Activated naive CD4-positive, alpha-beta T cell (primary cell): Measurements from ENCODE around the gene SLC12A6.
"Not testable (repeated sequence)": the region's sequence is repeated elsewhere in the genome, so short reads cannot be mapped to it uniquely, and the experiment has no call there.

Experiments used
- DNase-seq, 4 experiments: peaks; one replicate each; lab custom pipeline; 2025; lab: John Stamatoyannopoulos, UW

Gene SLC12A6

GRCh38 chr15:34337557-34338306, at the start of gene SLC12A6:
SLC12A6 (minus strand) TSS chr15:34337781; CDS start chr15:34336680, 1,101 bp downstream.
- peak; percentile 68 to 90 (median 82) for DNase-seq

DNA sequence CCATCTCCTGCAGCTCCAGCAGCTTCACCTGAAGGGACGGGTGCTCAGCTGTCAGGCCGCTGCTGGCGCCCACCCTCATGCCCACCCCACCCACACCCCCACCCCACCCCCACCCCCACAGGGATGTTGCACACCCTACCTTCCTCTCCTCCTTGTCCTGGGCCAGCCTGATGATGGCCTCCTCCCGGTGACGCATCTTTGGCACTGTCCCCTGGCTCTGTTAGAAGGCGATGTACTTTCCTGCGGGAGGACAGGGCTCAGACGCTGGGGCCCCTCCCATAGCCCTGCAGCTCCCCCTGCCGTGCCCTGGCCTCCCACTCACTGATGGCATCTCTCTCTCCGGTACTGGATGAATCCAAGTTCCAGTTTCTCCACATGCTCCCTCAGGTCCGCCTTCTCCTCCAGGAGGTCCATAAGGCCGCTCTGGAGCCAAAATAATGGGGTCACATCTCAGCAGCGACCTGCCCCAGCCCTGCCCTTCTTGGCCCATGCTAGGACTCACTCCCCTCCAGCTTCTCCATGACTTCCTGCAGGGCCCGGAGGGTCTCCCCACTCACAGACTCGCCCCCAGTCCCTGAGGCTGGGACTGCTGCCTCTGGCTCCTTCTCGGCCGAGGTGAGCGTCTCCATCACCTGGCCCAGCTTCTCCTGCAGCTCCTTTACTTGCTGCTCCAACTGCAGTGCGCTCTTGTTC, 44.4 kb upstream of the SLC12A6 start:
- not testable (repeated sequence) for DNase-seq

DNA sequence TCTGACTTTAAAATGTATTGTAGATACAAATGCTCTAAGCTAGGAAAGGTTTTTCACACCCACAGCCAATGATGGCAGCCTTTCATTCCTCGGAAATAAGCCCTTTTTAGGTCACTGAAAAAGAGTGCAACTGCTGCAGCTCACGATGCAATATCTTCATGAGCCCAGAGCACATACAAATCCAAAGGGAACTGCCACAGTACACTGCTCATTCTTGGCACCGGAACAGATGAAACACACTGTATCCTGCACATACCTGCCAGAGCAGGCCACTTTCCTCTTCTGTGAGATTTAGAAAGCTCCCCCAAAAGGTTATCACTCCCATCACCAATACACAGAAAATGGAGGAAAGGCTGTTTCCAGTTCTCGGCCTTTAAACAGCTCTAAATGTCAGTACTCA, 42.9 kb upstream of the SLC12A6 start:
- not testable (repeated sequence) for DNase-seq

DNA sequence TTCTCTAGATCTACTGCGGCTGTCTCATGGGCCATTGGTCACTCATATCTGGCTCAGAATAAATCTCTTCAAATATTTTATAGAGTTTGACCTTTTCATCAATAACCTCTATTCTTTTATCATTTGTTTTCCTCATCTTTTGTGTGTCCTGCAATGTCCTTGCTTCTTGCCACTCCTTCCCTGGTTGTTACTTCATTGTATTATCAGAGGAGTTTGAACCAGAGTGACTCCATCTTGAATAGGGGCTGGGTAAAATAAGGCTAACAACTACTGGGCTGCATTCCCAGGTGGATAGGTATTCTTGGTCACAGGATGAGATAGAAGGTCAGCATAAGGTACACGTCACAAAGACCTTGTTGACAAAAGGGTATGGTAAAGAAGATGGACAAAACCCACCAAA, 39.3 kb upstream of the SLC12A6 start:
- DNase-seq = no peak

- not testable (repeated sequence) for DNase-seq
Measured at GRCh38 chr15:34375541-34375940, 38.0 kb upstream of the SLC12A6 start.

GRCh38 chr15:34374816-34375215, 37.2 kb upstream of the SLC12A6 start:
- no peak for DNase-seq

DNA sequence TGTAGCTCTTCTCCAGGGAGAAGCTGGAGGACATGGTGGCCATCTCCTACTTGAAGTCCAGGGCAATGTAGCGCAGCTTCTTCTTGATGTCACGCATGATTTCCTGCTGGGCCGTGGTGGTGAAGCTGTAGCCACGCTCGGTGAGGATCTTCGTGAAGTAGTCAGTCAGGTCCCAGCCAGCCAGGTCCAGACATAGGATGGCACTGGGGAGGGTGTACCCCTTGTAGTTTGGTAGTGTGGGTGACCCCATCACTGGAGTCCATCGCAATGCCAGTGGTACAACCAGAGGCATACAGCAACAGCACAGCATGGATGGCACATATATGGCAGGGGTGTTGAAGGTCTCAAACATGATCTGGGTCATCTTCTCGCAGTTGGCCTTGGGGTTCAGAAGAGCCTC, 36.4 kb upstream of the SLC12A6 start:
- no peak for DNase-seq

- DNase-seq = no peak
Measured at GRCh38 chr15:34370643-34371042, 33.1 kb upstream of the SLC12A6 start.

- DNase-seq = no peak
Measured at GRCh38 chr15:34370129-34370528, 32.5 kb upstream of the SLC12A6 start.

DNA sequence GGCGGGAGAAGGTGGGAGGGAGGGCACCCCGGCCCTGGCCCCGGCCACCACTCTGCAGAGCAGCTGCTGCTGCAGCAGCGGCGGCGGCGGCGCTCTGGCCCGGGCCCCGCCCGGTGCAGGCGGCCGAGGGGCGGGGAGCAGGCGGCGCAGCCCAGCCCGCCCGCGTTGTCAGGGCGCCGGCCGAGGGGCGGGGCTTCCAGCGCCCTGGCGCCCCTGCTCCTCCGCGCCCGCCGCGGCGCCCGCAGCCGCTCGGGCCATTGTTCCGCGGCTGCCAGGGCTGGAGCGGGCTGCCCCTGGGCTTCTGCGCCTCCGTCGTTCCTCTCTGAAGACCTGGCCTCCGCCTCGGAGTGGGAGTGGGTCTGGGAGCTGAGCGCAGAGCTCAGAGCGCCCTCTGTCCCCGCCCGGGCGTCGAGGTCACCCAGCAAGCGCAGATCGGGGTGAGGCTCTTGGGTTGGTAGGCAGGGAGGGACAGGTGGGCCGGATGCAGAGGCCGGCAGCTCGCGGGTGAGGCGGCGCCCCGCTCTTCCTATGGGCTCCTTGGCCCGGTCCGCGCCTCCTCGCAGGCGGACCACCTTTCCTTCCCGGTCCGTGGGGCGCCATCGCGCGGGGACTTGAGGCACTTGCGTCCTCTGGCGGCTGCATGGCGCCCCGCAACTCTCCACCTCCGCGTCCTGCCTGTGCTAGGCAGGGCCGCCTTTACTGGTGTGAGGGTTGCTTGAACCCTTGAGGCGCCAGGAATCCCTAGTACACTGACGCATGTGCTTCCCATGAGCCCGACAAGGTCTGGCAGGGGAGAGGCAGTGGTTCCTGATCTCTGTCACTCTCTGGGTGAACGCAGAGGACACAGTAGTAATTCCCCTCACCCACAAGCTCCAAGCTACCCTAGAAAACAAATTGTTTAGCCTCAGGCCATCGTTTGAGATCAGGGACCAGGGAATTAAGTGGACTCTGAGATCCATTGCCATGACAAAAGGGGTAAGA, 29.8 kb upstream of the SLC12A6 start, which contains the start of gene LPCAT4:
TSS of gene LPCAT4 (minus strand) at position 96 of the 981 bp plus-strand sequence. CDS start 96 bp downstream, outside the sequence.
- DNase-seq = peak; percentile 66 to 87 (median 75)

DNA sequence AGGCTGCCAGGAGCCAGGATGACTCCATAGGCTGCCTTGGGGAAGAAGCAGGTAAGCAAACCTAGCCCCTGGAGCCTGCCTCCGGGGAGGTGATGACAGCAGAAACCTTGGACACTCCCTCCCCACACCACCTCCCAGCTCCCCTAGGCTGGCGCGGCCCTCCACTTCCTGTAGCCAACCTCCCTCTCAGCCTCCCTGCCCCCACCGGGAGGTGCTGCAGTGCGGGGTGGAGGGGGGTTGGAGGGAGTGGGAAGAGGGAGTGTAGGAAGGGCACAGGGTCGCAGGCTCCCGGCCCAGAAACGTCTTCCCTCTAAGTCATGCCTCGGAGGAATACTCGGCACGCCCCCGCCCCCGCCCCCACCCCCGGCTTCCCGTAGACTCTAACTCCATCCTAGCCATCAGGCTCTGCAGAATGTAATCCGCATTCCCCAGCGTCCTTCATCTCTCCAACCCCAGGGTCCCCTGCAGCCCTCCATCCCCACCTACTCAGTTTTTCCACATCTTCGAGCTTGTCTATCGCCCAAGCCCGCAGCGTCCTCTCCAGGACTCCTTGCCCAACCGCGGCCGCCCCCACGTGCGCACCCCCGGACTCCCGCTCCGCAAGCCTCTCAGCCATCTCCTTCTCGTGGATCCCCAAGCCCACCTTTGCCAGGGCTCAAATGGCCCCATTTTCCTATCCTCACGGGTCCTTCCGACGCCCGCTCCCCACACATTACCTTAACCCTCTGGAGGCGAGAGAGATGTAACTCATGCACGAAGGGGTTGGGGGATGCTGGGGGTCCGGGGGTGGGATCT, 28.9 kb upstream of the SLC12A6 start:
- peak in 2 of 4 experiments; percentile 15 to 35 for DNase-seq

- DNase-seq = no peak
Measured at GRCh38 chr15:34365836-34366235, 28.3 kb upstream of the SLC12A6 start.

DNA sequence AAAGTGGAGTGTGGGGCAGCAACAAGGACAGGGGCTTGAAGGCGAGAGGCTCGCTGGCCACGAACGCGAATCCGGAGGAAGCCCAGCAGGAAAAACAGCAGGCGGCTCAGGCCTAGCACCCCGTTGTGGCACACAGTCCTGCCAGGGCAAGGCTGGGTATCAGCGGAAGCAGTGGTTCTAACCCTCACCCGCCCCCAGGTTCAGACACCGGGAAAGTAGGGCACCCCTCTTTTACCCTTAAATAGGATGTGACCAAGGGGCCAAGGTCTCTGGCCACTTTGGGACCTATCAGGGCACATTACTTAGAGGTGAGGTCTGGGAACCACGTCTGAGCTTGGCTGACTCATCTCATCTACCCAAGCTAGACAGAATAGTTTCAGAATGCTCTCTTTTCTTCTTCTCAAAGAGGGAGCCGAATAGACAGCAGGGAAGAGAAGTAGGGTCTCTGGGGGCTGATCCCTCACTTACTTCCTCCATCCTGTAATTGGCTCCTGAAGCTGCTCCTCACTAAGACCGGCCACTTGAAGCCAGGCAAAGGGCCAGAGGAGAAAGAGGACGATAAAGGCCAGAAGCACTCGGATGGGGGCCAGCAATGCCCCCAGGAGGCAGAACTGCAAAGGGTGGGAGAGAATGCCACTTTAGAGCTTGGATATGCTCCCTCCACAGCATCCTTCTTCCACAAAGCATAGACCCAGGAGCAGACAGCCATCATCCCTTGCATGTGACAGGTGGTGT, 27.7 kb upstream of the SLC12A6 start:
- DNase-seq = no peak

DNA sequence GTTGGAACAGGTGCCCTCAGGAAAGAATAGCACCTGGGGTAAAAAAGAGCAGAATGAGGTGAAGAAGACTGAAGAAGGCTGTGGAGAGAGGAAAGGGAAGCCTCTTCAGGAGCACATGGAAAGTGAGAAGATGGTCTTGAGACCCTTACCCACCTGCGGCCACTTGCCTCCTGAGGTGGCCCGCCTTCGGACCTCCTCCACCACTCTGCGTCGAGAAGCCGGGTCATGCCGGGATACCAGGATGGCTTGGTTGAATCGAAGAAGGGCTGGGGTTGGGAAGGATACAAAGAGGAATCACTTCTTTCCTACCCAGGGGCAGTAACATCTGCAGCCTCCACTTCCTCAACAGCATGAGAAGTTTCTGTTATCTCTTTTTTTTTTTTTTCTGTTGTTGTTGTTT, 26.5 kb upstream of the SLC12A6 start:
- DNase-seq = no peak

DNA sequence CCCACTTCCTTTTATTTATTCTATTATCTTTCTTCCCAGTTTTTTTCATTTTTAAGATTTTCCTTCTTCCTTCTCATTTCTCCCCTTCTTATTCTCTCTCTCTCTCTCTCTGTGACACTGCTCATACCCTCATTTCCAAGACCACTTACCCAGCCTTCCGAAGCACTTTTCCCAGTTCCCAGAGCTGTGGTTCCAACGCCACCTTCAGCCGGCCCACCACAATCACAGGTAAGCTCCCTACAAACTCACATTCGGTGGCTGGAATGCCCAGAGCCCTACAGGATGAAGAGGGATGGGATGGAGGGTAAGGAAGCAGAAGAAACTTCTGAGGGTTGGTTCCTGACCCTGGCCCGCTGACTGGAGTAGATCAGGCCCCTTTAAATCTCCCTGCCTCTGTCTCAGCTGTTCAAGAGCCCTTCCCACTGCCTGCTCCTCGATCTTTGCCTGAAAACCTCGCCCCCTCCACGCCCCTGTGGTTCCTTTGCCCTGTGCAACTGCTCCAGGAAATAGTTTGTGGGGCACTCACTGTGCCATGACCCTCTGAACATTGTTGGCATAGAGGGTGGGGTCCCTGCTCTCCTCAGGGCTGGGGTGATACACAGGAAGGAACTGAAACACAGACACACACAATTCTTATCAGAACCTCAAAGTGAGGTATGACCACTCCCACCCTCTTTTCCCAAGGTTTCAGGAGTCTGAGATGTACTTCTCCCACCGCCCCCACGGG, 24.6 kb upstream of the SLC12A6 start:
- no peak for DNase-seq

GRCh38 chr15:34361278-34361677, 23.7 kb upstream of the SLC12A6 start:
- DNase-seq = no peak

- no peak for DNase-seq
Measured at GRCh38 chr15:34360298-34360697, 22.7 kb upstream of the SLC12A6 start.

GRCh38 chr15:34359416-34359815, 21.8 kb upstream of the SLC12A6 start:
- DNase-seq = no peak

DNA sequence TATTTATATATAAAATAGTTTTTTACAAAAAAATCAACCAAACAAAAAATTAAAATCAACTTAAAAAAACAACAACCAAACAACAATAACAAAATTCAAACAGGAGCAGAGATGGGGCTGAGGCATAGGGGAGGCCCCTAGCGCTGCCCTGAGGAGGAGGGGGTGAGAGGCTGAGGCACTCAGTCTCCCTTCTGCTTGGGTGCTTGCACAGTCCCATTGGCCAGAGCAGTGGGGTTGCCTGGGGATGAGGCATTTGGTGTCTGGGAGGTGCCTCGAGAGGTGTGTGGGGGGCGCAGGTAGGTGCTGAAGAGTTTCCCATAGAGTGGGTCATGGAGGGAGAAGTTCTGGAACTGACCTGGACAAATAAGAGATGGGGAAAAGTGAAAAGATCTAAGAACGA, 21.4 kb upstream of the SLC12A6 start:
- DNase-seq = no peak

- DNase-seq = no peak
Measured at GRCh38 chr15:34358367-34358766, 20.8 kb upstream of the SLC12A6 start.
